ENCODE data around the gene MGRN1. TPM values are rescaled to one million over a fixed set of nuclear protein-coding genes. Genes with fewer than 3 reads are reported as not detected.

MGRN1 gene
- total and polyA plus RNA-seq, 12 donors = 19.2 to 73.5 (median 40.8) TPM

- H3K27me3 ChIP-seq = no peaks in the 10 kb centered on the region
- DNase-seq (no peak), ATAC-seq (peak in 2 of 8 donors; percentile 14 to 20)
- peaks cover 0 to 20% (median 5%) of the 10 kb centered on the region in 11 donors for H3K9me3 ChIP-seq
- H3K4me1 ChIP-seq = peaks cover 0 to 21% (median 0%) of the 10 kb centered on the region in 9 donors
- H3K27ac ChIP-seq = no peak overlapping the region
- intact Hi-C loops (cut with DNase I) = no loop called here
- TF ChIP-seq CTCF (IDR thresholded peaks at IDR 0.05) = no peak
- H3K36me3 ChIP-seq = peaks cover 0 to 30% (median 8%) of the 10 kb centered on the region in 9 donors
- WGBS, 2 donors = 91 to 94% methylated on average over 20 of the region's 20 CpGs
- H3K4me3 ChIP-seq = no peak overlapping the region
Measured at GRCh38 chr16:4633910-4634635, 9.4 kb downstream of the MGRN1 start.

GRCh38 chr16:4634768-4635167, 10.1 kb downstream of the MGRN1 start:
- intact Hi-C loops (cut with DNase I) = loop anchor here in 1 of 10 donors (5.0 kb wide), 1 partner anchor 43 kb away; no protein-coding TSS in a partner anchor
- Histone ChIP-seq H3K4me3 (no peak overlapping the region), H3K4me1 (peaks cover 0 to 28% (median 0%) of the 10 kb centered on the region in 9 donors), H3K36me3 (peaks cover 0 to 36% (median 8%) of the 10 kb centered on the region in 9 donors), H3K27ac (no peak overlapping the region), H3K9me3 (peaks cover 0 to 20% (median 5%) of the 10 kb centered on the region in 11 donors), H3K27me3 (no peaks in the 10 kb centered on the region)
- DNase-seq = no peak
- no peak for ATAC-seq
- no peak for TF ChIP-seq CTCF (IDR thresholded peaks at IDR 0.05)
- WGBS, 2 donors = 94 to 96% methylated on average over 12 of the region's 12 CpGs

- H3K4me1 ChIP-seq = peaks cover 0 to 42% (median 14%) of the 10 kb centered on the region in 9 donors
- DNase-seq (no peak), ATAC-seq (no peak)
- 92 to 93% methylated on average over 13 of the region's 13 CpGs for WGBS, 2 donors
- H3K36me3 ChIP-seq = peaks cover 0 to 44% (median 8%) of the 10 kb centered on the region in 9 donors
- intact Hi-C loops (cut with DNase I) = loop anchor here in 1 of 10 donors (5.0 kb wide), 1 partner anchor 41 kb away; no protein-coding TSS in a partner anchor
- TF ChIP-seq CTCF (IDR thresholded peaks at IDR 0.05) = no peak
- H3K4me3 ChIP-seq = no peak overlapping the region
- no peaks in the 10 kb centered on the region for H3K27me3 ChIP-seq
- peaks cover 0 to 13% (median 5%) of the 10 kb centered on the region in 11 donors for H3K9me3 ChIP-seq
- H3K27ac ChIP-seq = no peak overlapping the region
Measured at GRCh38 chr16:4636196-4636595, 11.6 kb downstream of the MGRN1 start.

- Histone ChIP-seq H3K27me3 (no peaks in the 10 kb centered on the region), H3K27ac (no peak overlapping the region), H3K4me1 (peaks cover 0 to 49% (median 14%) of the 10 kb centered on the region in 9 donors), H3K36me3 (peaks cover 0 to 44% (median 8%) of the 10 kb centered on the region in 9 donors), H3K4me3 (no peak overlapping the region), H3K9me3 (no peaks in the 10 kb centered on the region)
- 84% methylated on average over 21 of the region's 21 CpGs for WGBS, 2 donors
- intact Hi-C loops (cut with DNase I) = loop anchor here in 1 of 10 donors (5.0 kb wide), 1 partner anchor 40 kb away; no protein-coding TSS in a partner anchor
- DNase-seq = no peak
- TF ChIP-seq CTCF (IDR thresholded peaks at IDR 0.05) = no peak
- peak in 1 of 8 donors; percentile 19 for ATAC-seq
Measured at GRCh38 chr16:4637501-4638166, 13.0 kb downstream of the MGRN1 start.
